ENCODE data around the gene TFEC.

DNA sequence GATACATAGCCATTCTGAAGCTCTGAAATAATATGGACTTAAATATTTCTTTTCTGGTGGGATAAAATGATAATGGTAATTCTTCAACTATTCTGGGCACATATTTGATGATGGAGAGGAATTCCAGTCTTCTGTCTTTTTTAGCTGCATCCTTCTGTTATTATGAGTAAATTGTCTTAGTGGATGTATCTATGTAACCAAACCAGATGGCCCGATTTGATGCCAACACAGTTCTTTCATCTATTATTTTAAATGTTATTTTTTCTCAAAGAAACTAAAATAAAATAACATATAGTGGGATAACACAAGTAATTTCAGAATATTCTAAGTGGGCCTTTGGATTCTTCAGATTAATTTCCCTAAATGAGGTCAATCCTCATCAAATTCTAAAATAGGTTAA, 110.2 kb downstream of the TFEC start:
- TF ChIP-seq POLR2A (IDR thresholded peaks at IDR 0.05) (no peak), POLR2AphosphoS5 (IDR thresholded peaks at IDR 0.05; ENCODE audit: insufficient read depth in 1 of 2, low read depth in 1 of 2) (no peak)
- TF ChIP-seq, protein P1, sequence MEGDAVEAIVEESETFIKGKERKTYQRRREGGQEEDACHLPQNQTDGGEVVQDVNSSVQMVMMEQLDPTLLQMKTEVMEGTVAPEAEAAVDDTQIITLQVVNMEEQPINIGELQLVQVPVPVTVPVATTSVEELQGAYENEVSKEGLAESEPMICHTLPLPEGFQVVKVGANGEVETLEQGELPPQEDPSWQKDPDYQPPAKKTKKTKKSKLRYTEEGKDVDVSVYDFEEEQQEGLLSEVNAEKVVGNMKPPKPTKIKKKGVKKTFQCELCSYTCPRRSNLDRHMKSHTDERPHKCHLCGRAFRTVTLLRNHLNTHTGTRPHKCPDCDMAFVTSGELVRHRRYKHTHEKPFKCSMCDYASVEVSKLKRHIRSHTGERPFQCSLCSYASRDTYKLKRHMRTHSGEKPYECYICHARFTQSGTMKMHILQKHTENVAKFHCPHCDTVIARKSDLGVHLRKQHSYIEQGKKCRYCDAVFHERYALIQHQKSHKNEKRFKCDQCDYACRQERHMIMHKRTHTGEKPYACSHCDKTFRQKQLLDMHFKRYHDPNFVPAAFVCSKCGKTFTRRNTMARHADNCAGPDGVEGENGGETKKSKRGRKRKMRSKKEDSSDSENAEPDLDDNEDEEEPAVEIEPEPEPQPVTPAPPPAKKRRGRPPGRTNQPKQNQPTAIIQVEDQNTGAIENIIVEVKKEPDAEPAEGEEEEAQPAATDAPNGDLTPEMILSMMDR (IDR thresholded peaks at IDR 0.05): no peak

Measured in vagina (tissue), 2 donors.